Urinary bladder (tissue), 4 donors: Measurements from ENCODE around the gene CDH11. TPM values are rescaled to one million over a fixed set of nuclear protein-coding genes. Genes with fewer than 3 reads are reported as not detected.

Experiments
- DNase-seq: peaks from one replicate; pipeline ENCODE4 v3.0.0-alpha.2; 2015; ENCODE audit errors: extremely low spot score
- H3K27ac ChIP-seq: one replicate; pipeline ENCODE4 v1.5.1; 2013; ENCODE audit warnings: low read depth, mild to moderate bottlenecking, moderate library complexity
- H3K36me3 ChIP-seq: one replicate; pipeline ENCODE4 v1.6.1; 2013; ENCODE audit warnings: mild to moderate bottlenecking, moderate library complexity; ENCODE audit not compliant: insufficient read depth
- H3K4me1 ChIP-seq: one replicate; pipeline ENCODE4 v1.6.1; 2013; ENCODE audit warnings: mild to moderate bottlenecking, moderate library complexity; ENCODE audit not compliant: insufficient read depth
- H3K4me3 ChIP-seq: one replicate; pipeline ENCODE4 v1.5.1; 2013; ENCODE audit warnings: low read depth, low read length
- WGBS: extraction: QIAGEN DNeasy Blood & Tissue Kit; methylation state at CpG from one replicate; pipeline ENCODE4 v1.1.7; 2013; 5-methylcytosine and 5-hydroxymethylcytosine counted together
- polyA plus RNA-seq: library from polyadenylated mRNA; stranded (reverse); fragments of 200-250 nt; gene quantifications from one replicate; pipeline ENCODE4 v1.2.3, GENCODE V29; 2013
- total RNA-seq: library from RNA; depleted of rRNA; stranded (reverse); fragments of >200 nt; gene quantifications from one replicate; pipeline ENCODE4 v1.2.3, GENCODE V29; 2014
- donor health status: healthy with polysubstance abuse.
- donor health status: healthy.

Gene CDH11
- total and polyA plus RNA-seq, 2 donors, result 71.9 to 428 TPM

GRCh38 chr16:65105171-65105570 is 16.7 kb downstream of the CDH11 start:
- Histone ChIP-seq H3K4me3 (no peak overlapping the region), H3K4me1 (no peaks in the 10 kb centered on the region), H3K36me3 (no peaks in the 10 kb centered on the region), H3K27ac (no peak overlapping the region)
- DNase-seq, result no peak
- 25% methylated on average over 1 of the region's 1 CpG for WGBS

DNA sequence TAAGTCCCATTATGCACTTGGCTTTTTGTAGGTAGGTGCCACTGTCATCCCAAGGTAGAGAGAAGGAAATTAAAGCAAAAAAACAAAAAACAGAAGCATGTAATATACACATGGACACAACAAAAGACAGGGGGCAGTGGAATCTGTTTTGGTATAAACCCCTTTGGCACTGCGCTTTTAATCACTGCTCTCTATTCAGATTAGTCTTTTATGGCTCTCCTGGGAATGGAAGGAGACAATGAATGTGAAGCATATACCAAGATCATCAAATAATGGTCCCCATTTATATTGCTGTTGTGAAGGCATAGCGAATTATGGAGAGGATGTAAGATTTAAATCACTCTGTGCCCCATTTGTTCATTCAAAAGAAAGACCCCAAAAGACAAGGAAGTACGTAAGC is 17.4 kb downstream of the CDH11 start:
- Histone ChIP-seq H3K27ac (no peak overlapping the region), H3K4me3 (no peak overlapping the region), H3K4me1 (no peaks in the 10 kb centered on the region), H3K36me3 (no peaks in the 10 kb centered on the region)
- DNase-seq, result no peak
- WGBS, result 94% methylated on average over 3 of the region's 3 CpGs

- Histone ChIP-seq H3K36me3 (no peaks in the 10 kb centered on the region), H3K4me1 (no peaks in the 10 kb centered on the region), H3K4me3 (no peak overlapping the region), H3K27ac (no peak overlapping the region)
- WGBS, result 89% methylated on average over 1 of the region's 1 CpG
- no peak for DNase-seq
Observed at GRCh38 chr16:65102326-65102725, 19.5 kb downstream of the CDH11 start.

GRCh38 chr16:65101009-65101408 is 20.9 kb downstream of the CDH11 start:
- no peak for DNase-seq
- H3K4me3 ChIP-seq, result no peak overlapping the region
- no peaks in the 10 kb centered on the region for H3K4me1 ChIP-seq
- no peak overlapping the region for H3K27ac ChIP-seq
- H3K36me3 ChIP-seq, result no peaks in the 10 kb centered on the region

DNA sequence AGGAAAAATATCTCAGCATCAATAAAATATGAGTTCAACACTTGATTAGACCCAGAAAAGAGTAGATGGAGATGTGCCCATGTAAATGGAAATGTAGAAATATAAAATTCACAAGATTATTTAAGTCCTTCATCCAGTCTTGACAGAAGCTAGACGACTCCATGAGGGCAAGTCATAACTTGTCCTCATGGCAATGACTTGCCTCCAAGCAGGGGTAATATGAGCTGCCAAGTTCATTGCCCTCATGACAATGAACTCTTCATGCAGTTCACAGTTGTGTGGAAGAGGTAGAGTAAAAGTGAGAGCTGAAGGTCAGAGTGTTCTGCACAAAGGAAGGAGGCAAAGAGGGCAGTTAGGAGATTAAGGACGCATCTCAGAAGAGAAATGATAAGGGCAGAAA is 22.3 kb downstream of the CDH11 start:
- no peak for DNase-seq
- H3K4me3 ChIP-seq, result no peak overlapping the region
- H3K36me3 ChIP-seq, result no peaks in the 10 kb centered on the region
- 80% methylated on average over 2 of the region's 2 CpGs for WGBS
- no peaks in the 10 kb centered on the region for H3K4me1 ChIP-seq
- H3K27ac ChIP-seq, result no peak overlapping the region

DNA sequence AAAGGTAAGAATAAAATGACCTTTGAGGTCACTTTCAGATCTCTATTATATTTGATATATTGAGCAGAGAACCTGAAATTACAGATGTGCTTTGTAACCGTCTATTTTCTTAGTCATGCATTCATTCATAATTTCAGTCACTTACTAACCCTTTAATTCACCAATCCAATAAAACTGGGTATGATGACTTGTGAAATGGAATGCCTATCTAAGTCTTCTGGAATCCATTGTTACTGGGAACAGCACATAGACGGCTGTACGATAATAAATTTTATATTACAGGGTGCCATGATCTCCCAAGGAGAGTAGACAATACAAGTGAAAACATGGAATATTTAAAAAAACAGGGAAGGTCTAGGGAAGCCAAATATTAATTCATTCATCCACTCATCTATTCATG is 22.9 kb downstream of the CDH11 start:
- H3K4me3 ChIP-seq, result no peak overlapping the region
- DNase-seq, result no peak
- H3K4me1 ChIP-seq, result no peaks in the 10 kb centered on the region
- 57% methylated on average over 3 of the region's 3 CpGs for WGBS
- no peaks in the 10 kb centered on the region for H3K36me3 ChIP-seq
- H3K27ac ChIP-seq, result no peak overlapping the region

GRCh38 chr16:65097296-65097695 is 24.6 kb downstream of the CDH11 start:
- 71% methylated on average over 4 of the region's 4 CpGs for WGBS
- Histone ChIP-seq H3K4me1 (no peaks in the 10 kb centered on the region), H3K36me3 (no peaks in the 10 kb centered on the region), H3K4me3 (no peak overlapping the region), H3K27ac (no peak overlapping the region)
- no peak for DNase-seq

DNA sequence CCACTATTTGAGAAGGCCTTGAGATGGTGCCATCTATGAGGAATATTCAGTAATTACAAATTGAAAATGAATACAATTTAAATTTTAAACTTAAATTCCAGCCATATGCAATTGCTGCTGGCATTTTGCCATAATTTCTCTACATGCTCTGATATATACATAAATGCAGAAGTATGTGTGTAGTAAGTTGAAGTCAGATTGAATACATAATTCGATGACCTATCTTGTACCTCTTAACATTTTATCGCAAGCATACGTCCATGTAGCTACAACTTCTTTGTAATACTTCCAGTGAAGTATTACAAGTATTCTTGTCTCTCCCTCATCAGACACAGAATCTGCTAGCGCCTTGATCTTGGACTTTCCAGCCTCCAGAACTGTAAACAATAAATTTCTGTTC is 26.0 kb downstream of the CDH11 start:
- Histone ChIP-seq H3K4me3 (no peak overlapping the region), H3K27ac (no peak overlapping the region), H3K36me3 (no peaks in the 10 kb centered on the region), H3K4me1 (no peaks in the 10 kb centered on the region)
- DNase-seq, result no peak
- WGBS, result 71% methylated on average over 4 of the region's 4 CpGs

DNA sequence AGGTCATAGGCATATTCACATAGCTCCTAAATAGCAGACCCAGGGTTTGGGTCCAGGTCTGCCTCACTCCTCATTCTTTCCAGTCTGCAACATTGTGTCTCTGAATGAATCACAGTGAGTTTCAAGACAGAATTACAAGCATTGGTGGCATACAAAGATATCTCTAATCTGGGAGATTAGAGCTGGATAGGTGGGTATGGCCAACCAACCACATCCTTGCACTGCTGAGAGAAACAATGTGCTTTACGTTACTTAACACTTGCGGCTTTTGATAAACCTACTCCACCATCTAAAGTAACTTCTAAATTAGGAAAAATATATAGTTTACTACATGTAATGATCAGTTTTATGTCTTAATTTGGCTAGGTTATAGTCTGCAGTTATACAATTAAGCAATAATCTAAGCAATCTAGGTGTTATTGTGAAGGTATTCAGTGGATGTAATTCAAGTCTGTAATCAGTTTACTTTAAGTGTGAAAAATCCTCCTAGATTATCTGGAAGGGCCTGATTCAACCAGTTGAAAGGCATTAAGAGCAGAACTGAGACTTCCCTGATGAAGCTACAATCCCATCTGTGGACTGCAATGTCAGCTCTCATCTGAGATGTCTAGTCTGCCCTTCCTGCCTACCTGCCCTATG is 26.7 kb downstream of the CDH11 start:
- 84% methylated on average over 2 of the region's 2 CpGs for whole genome bisulfite sequencing
- DNase-seq, result no peak
- no peak overlapping the region for H3K4me3 ChIP-seq
- no peaks in the 10 kb centered on the region for H3K36me3 ChIP-seq
- H3K27ac ChIP-seq, result no peak overlapping the region
- H3K4me1 ChIP-seq, result no peaks in the 10 kb centered on the region

DNA sequence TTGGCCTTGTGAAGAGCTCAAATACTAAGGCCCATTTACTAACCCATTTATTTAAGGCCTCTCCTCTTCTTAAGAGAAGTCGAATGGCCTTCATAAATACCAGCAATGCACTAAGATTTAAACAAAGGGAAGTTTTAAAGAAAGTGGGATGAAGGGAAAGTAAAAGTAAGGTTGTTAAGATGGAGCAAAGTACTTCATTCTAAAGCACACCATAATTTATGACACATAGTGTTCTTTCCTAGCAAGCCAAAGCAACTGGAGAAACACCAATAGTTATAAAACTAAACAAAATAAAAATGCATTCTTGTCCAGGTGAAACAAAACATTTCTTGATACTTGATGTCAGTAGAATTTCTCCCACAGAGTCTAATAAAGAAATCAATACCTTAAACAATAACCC is 27.9 kb downstream of the CDH11 start:
- no peak for DNase-seq
- no peaks in the 10 kb centered on the region for H3K36me3 ChIP-seq
- no peak overlapping the region for H3K27ac ChIP-seq
- no peaks in the 10 kb centered on the region for H3K4me1 ChIP-seq
- 74% methylated on average over 1 of the region's 1 CpG for WGBS
- H3K4me3 ChIP-seq, result no peak overlapping the region

GRCh38 chr16:65083164-65083857 is 38.6 kb downstream of the CDH11 start:
- no peak overlapping the region for H3K27ac ChIP-seq
- no peaks in the 10 kb centered on the region for H3K36me3 ChIP-seq
- H3K4me3 ChIP-seq, result no peak overlapping the region
- 47% methylated on average over 2 of the region's 2 CpGs for WGBS
- H3K4me1 ChIP-seq, result no peaks in the 10 kb centered on the region
- DNase-seq, result no peak

DNA sequence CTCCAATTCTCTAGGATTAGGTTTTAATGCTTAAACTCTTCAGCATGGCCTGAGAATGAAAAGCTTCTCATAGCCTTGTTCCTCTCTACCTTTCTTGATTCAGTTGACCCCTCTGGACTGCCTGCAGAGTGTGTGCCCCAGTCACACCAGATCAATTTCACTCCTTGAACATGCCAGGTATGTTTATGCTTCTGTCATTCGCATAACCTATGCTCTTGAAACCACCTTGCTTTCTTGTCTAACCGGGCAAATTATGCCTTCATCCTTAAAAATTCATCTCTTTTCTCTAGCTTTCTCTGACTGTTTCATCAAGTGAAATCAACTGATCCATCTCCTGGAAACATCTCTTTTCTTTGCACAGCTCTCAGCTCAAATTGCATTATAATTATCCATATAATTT is 42.3 kb downstream of the CDH11 start:
- no peaks in the 10 kb centered on the region for H3K36me3 ChIP-seq
- H3K4me1 ChIP-seq, result no peaks in the 10 kb centered on the region
- H3K27ac ChIP-seq, result no peak overlapping the region
- 91% methylated on average over 2 of the region's 2 CpGs for WGBS
- H3K4me3 ChIP-seq, result no peak overlapping the region
- DNase-seq, result no peak

DNA sequence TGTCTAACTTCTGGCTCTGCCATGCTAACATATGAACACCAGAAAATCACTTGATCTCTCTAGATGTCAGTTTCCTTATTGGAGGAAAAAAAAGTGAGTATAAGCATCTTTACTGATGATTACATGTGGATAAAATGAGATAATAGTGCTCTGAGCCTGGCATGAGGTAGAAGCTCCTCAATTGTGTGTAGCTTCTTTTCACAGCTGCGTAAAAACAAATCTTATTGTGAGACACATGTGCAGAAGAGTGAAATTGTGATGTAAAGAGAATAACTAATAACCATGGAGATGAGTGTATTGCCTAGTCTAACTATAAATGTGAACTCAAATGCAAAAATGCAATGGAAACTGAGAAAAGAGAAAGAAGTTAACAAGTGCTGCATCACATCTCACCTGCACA is 44.7 kb downstream of the CDH11 start:
- WGBS, result 97% methylated on average over 1 of the region's 1 CpG
- Histone ChIP-seq H3K4me3 (no peak overlapping the region), H3K27ac (no peak overlapping the region), H3K36me3 (no peaks in the 10 kb centered on the region), H3K4me1 (no peaks in the 10 kb centered on the region)
- DNase-seq, result no peak

- no peak overlapping the region for H3K4me3 ChIP-seq
- no peaks in the 10 kb centered on the region for H3K4me1 ChIP-seq
- no peak for DNase-seq
- H3K36me3 ChIP-seq, result no peaks in the 10 kb centered on the region
- no peak overlapping the region for H3K27ac ChIP-seq
- 88% methylated on average over 2 of the region's 2 CpGs for WGBS
Observed at GRCh38 chr16:65075877-65076276, 46.0 kb downstream of the CDH11 start.
